Peyer's patch (tissue), 4 donors: Measurements from ENCODE around the gene HPS6. TPM values are rescaled to one million over a fixed set of nuclear protein-coding genes. Genes with fewer than 3 reads are reported as not detected.
"Not testable (repeated sequence)": the region's sequence is repeated elsewhere in the genome, so short reads cannot be mapped to it uniquely, and the experiment has no call there.

Source experiments
- DNase-seq, 3 donors: peaks; one replicate each; pipeline ENCODE4 v3.0.0-alpha.2; 2017 to 2019
- H3K27ac ChIP-seq, 4 donors: fragments of 200-600 bp; sonication (generic); one replicate each; pipeline ENCODE4 v1.5.1; 2016 to 2019
- H3K27me3 ChIP-seq, 2 donors: fragments of 200-600 bp; sonication (generic); one replicate each; pipeline ENCODE4 v1.5.1; 2019
- H3K36me3 ChIP-seq, 3 donors: fragments of 200-600 bp; sonication (generic); one replicate each; pipeline ENCODE4 v1.5.1; 2016 to 2019
- H3K4me1 ChIP-seq, 4 donors: fragments of 200-600 bp; sonication (generic); one replicate each; pipeline ENCODE4 v1.5.1; 2016 to 2019
- H3K4me3 ChIP-seq, 4 donors: fragments of 200-600 bp; sonication (generic); 1 replicate in 3 of 4; 2 replicates in 1 of 4; pipeline ENCODE4 v1.5.1; 2016 to 2019; ENCODE audit warnings: mild to moderate bottlenecking in 1 of 4
- H3K9me3 ChIP-seq, 4 donors: fragments of 200-600 bp; sonication (generic); one replicate each; pipeline ENCODE4 v1.5.1; 2016 to 2019; ENCODE audit warnings: mild to moderate bottlenecking in 1 of 4
- CTCF ChIP-seq, 6 experiments: fragments of 450-650 bp in 4 of 6; fragments of 200-600 bp in 2 of 6; sonication (generic) in 1 of 6; IDR thresholded peaks; one replicate each; pipeline ENCODE4 v1.5.1; 2017 to 2019; ENCODE audit warnings: antibody characterized with exemption in 6 of 6, mild to moderate bottlenecking in 3 of 6, moderate library complexity in 1 of 6
- POLR2A ChIP-seq, 2 donors: fragments of 450-650 bp; IDR thresholded peaks; one replicate each; pipeline ENCODE4 v1.5.1; 2017; ENCODE audit warnings: antibody characterized with exemption in 2 of 2, mild to moderate bottlenecking in 2 of 2, moderate library complexity in 2 of 2
- total RNA-seq, 4 donors: library from RNA; depleted of rRNA; stranded (reverse); fragments of >200 nt; gene quantifications; one replicate each; pipeline ENCODE4 v1.1.0, GENCODE V29; 2016

Gene HPS6
- total RNA-seq, 4 donors from 2014 or later: 19.8 to 33.4 (median 24.8) TPM

- no peak for TF ChIP-seq CTCF (IDR thresholded peaks at IDR 0.05)
- peaks cover 0 to 85% (median 6%) of the 10 kb centered on the region in 3 donors for H3K36me3 ChIP-seq
- no peaks in the 10 kb centered on the region for H3K9me3 ChIP-seq
- no peaks in the 10 kb centered on the region for H3K4me1 ChIP-seq
- DNase-seq: no peak
- no peak overlapping the region for H3K4me3 ChIP-seq
- no peaks in the 10 kb centered on the region for H3K27me3 ChIP-seq
- H3K27ac ChIP-seq: no peak overlapping the region
These were observed 37.9 kb upstream of the HPS6 start for GRCh38 chr10:102027261-102027660.

GRCh38 chr10:102033787-102034186, 31.4 kb upstream of the HPS6 start:
- Histone ChIP-seq H3K27me3 (no peaks in the 10 kb centered on the region), H3K36me3 (peaks cover 0 to 81% (median 0%) of the 10 kb centered on the region in 3 donors), H3K4me1 (no peaks in the 10 kb centered on the region), H3K9me3 (no peaks in the 10 kb centered on the region), H3K4me3 (no peak overlapping the region), H3K27ac (no peak overlapping the region)
- TF ChIP-seq POLR2A (IDR thresholded peaks at IDR 0.05): no peak
- TF ChIP-seq CTCF (IDR thresholded peaks at IDR 0.05): no peak
- DNase-seq: no peak

GRCh38 chr10:102035807-102036206, 29.3 kb upstream of the HPS6 start:
- not testable (repeated sequence) for H3K4me1 ChIP-seq, H3K9me3 ChIP-seq, H3K27ac ChIP-seq, DNase-seq, H3K4me3 ChIP-seq, H3K27me3 ChIP-seq
- H3K36me3 ChIP-seq: peaks cover 0 to 76% (median 0%) of the 10 kb centered on the region in 3 donors

- H3K4me1 ChIP-seq: no peaks in the 10 kb centered on the region
- H3K27me3 ChIP-seq: no peaks in the 10 kb centered on the region
- H3K9me3 ChIP-seq: no peaks in the 10 kb centered on the region
- TF ChIP-seq POLR2A (IDR thresholded peaks at IDR 0.05) (no peak), CTCF (IDR thresholded peaks at IDR 0.05) (no peak)
- peaks cover 0 to 50% (median 0%) of the 10 kb centered on the region in 3 donors for H3K36me3 ChIP-seq
- no peak overlapping the region for H3K27ac ChIP-seq
- DNase-seq: no peak
- H3K4me3 ChIP-seq: no peak overlapping the region
These were observed 26.7 kb upstream of the HPS6 start for GRCh38 chr10:102038410-102038809.

GRCh38 chr10:102040305-102041050, 24.7 kb upstream of the HPS6 start:
- Histone ChIP-seq H3K4me1 (no peaks in the 10 kb centered on the region), H3K27ac (no peak overlapping the region), H3K27me3 (no peaks in the 10 kb centered on the region), H3K4me3 (no peak overlapping the region), H3K9me3 (no peaks in the 10 kb centered on the region), H3K36me3 (peaks cover 0 to 37% (median 0%) of the 10 kb centered on the region in 3 donors)
- DNase-seq: no peak
- TF ChIP-seq POLR2A (IDR thresholded peaks at IDR 0.05): no peak
- no peak for TF ChIP-seq CTCF (IDR thresholded peaks at IDR 0.05)

GRCh38 chr10:102045292-102045691, 19.9 kb upstream of the HPS6 start:
- TF ChIP-seq CTCF (IDR thresholded peaks at IDR 0.05) (no peak), POLR2A (IDR thresholded peaks at IDR 0.05) (no peak)
- Histone ChIP-seq H3K4me3 (no peak overlapping the region), H3K36me3 (no peaks in the 10 kb centered on the region), H3K9me3 (no peaks in the 10 kb centered on the region), H3K27me3 (no peaks in the 10 kb centered on the region), H3K27ac (no peak overlapping the region), H3K4me1 (no peaks in the 10 kb centered on the region)
- DNase-seq: no peak
